SK-N-SH (cell line): Measurements from ENCODE around the gene CCNL2. TPM values are rescaled to one million over a fixed set of nuclear protein-coding genes. Genes with fewer than 3 reads are reported as not detected.

Experiments
- CTCF ChIA-PET: fragments of 300-600, 350-600 bp; formaldehyde crosslinking; extraction: SDS; loops from one replicate; lab custom pipeline; 2021; lab: Yijun Ruan, JAX
- POLR2A ChIA-PET: fragments of 350-600 bp; sonication (Branson Sonifier 250); formaldehyde crosslinking; extraction: SDS; loops from one replicate; lab custom pipeline; 2020; ENCODE audit warnings: antibody characterized with exemption, inconsistent platforms; lab: Yijun Ruan, JAX
- DNase-seq: peaks from one replicate; pipeline ENCODE4 v3.0.0; 2012
- H2AFZ ChIP-seq: fragments of 200-600 bp; sonication (generic); 2 replicates; pipeline ENCODE4 v1.8.1; 2016; ENCODE audit warnings: antibody characterized with exemption, mild to moderate bottlenecking, low read depth
- H3F3A ChIP-seq: fragments of 200-600 bp; sonication (generic); replicated peaks from 2 replicates; pipeline ENCODE3; 2016; ENCODE audit warnings: antibody characterized with exemption, mild to moderate bottlenecking; ENCODE audit not compliant: insufficient read depth
- H3K27ac ChIP-seq, 2 experiments: fragments of 200-500 bp in 1 of 2; fragments of 200-600 bp in 1 of 2; sonication (Bioruptor generic) in 1 of 2; sonication (generic), shearing (Covaris generic) in 1 of 2; 2 replicates each; pipeline versions ENCODE4 v1.5.1 to v1.6.1; 2014 to 2016; ENCODE audit warnings: low read depth in 2 of 2, inconsistent platforms in 1 of 2, low read length in 1 of 2, mild to moderate bottlenecking in 1 of 2, mixed read lengths in 1 of 2
- H3K27me3 ChIP-seq: fragments of 200-600 bp; sonication (generic), shearing (Covaris generic); 2 replicates; pipeline ENCODE4 v1.6.1; 2016; ENCODE audit warnings: mixed run types; ENCODE audit not compliant: insufficient read depth
- H3K36me3 ChIP-seq, 2 experiments: fragments of 200-500 bp in 1 of 2; fragments of 200-600 bp in 1 of 2; sonication (Bioruptor generic) in 1 of 2; sonication (generic) in 1 of 2; replicated peaks in 1 of 2; 2 replicates each; pipeline versions ENCODE3 to v1.5.1; 2014 to 2016; ENCODE audit warnings: low read length in 1 of 2, mild to moderate bottlenecking in 1 of 2; ENCODE audit not compliant: insufficient read depth in 2 of 2, control insufficient read depth in 1 of 2
- H3K4me1 ChIP-seq, 2 experiments: fragments of 200-500 bp in 1 of 2; fragments of 200-600 bp in 1 of 2; sonication (Bioruptor generic) in 1 of 2; sonication (generic), shearing (Covaris generic) in 1 of 2; 2 replicates each; pipeline versions ENCODE4 v1.5.1 to v1.6.1; 2014 to 2016; ENCODE audit warnings: low read depth in 1 of 2, low read length in 1 of 2, mixed run types in 1 of 2; ENCODE audit not compliant: insufficient read depth in 2 of 2, control insufficient read depth in 1 of 2
- H3K4me2 ChIP-seq: fragments of 200-600 bp; sonication (generic), shearing (Covaris generic); 2 replicates; pipeline ENCODE4 v1.6.1; 2017; ENCODE audit warnings: mixed run types
- H3K4me3 ChIP-seq, 2 experiments: fragments of 200-500 bp in 1 of 2; fragments of 200-600 bp in 1 of 2; sonication (Bioruptor generic) in 1 of 2; sonication (generic), shearing (Covaris generic) in 1 of 2; 2 replicates each; pipeline versions ENCODE4 v1.5.1 to v1.8.1; 2014 to 2016; ENCODE audit warnings: low read depth in 2 of 2, inconsistent platforms in 1 of 2, low read length in 1 of 2, mild to moderate bottlenecking in 1 of 2, mixed read lengths in 1 of 2, moderate library complexity in 1 of 2
- H3K79me2 ChIP-seq: fragments of 200-600 bp; sonication (generic); 2 replicates; pipeline ENCODE4 v1.8.1; 2017; ENCODE audit warnings: mild to moderate bottlenecking; ENCODE audit not compliant: insufficient read depth
- H3K9ac ChIP-seq: fragments of 200-600 bp; sonication (generic); 2 replicates; pipeline ENCODE4 v1.6.1; 2017; ENCODE audit warnings: mixed run types
- H3K9me2 ChIP-seq: fragments of 200-600 bp; sonication (generic); 2 replicates; pipeline ENCODE4 v1.6.1; 2017; ENCODE audit warnings: mixed run types
- H3K9me3 ChIP-seq: fragments of 200-600 bp; sonication (generic); 2 replicates; pipeline ENCODE4 v1.6.1; 2017; ENCODE audit warnings: mixed run types, mild to moderate bottlenecking, moderate library complexity
- H4K20me1 ChIP-seq: fragments of 200-600 bp; sonication (generic); 2 replicates; pipeline ENCODE4 v1.6.1; 2017; ENCODE audit warnings: mild to moderate bottlenecking, mixed run types; ENCODE audit not compliant: insufficient read depth
- CHD2 ChIP-seq: fragments of 150-350 bp; IDR thresholded peaks from 2 replicates; pipeline ENCODE4 v1.6.1; 2018; ENCODE audit warnings: low read length; ENCODE audit not compliant: partially characterized antibody
- ELF1 ChIP-seq: IDR thresholded peaks from 2 replicates; pipeline ENCODE4 v1.4.0; 2012
- EP300 ChIP-seq, 2 experiments: IDR thresholded peaks; 2 replicates each; pipeline versions ENCODE4 v1.4.0 to v1.6.1; 2012; ENCODE audit warnings: borderline replicate concordance in 1 of 2, low read depth in 1 of 2, low read length in 1 of 2
- EZH2phosphoT487 ChIP-seq: fragments of 200-600 bp; sonication (generic); IDR thresholded peaks from 2 replicates; pipeline ENCODE4 v1.6.1; 2017; ENCODE audit warnings: low read depth, mixed run types, mild to moderate bottlenecking, antibody characterized with exemption, moderate library complexity, borderline replicate concordance
- FOSL2 ChIP-seq: IDR thresholded peaks from 2 replicates; pipeline ENCODE4 v1.4.0; 2012; ENCODE audit warnings: low read depth, mild to moderate bottlenecking, moderate library complexity, borderline replicate concordance
- FOXJ3 ChIP-seq: sonication (generic); formaldehyde crosslinking; IDR thresholded peaks from 2 replicates; pipeline ENCODE4 v1.5.1; 2020; ENCODE audit warnings: mild to moderate bottlenecking, missing genetic modification reagents
- FOXM1 ChIP-seq: IDR thresholded peaks from 2 replicates; pipeline ENCODE4 v1.4.0; 2012; ENCODE audit warnings: low read depth, mild to moderate bottlenecking
- MAX ChIP-seq: IDR thresholded peaks from 2 replicates; pipeline ENCODE4 v1.4.0; 2012; ENCODE audit warnings: low read depth
- NRF1 ChIP-seq: IDR thresholded peaks from 2 replicates; pipeline ENCODE4 v1.6.1; 2012; ENCODE audit warnings: low read depth, mild to moderate bottlenecking, low read length
- PBX3 ChIP-seq: IDR thresholded peaks from 2 replicates; pipeline ENCODE4; 2012
- RAD21 ChIP-seq: IDR thresholded peaks from 2 replicates; pipeline ENCODE4 v1.6.1; 2012; ENCODE audit warnings: mild to moderate bottlenecking, low read length
- RFX5 ChIP-seq: IDR thresholded peaks from 2 replicates; pipeline ENCODE4 v1.6.1; 2012; ENCODE audit warnings: mild to moderate bottlenecking, improper control_type of control experiment, low read length
- RXRA ChIP-seq: IDR thresholded peaks from 2 replicates; pipeline ENCODE4 v1.4.0; 2012; ENCODE audit warnings: low read depth, mild to moderate bottlenecking, borderline replicate concordance
- SIN3A ChIP-seq: IDR thresholded peaks from 2 replicates; pipeline ENCODE4 v1.6.1; 2012; ENCODE audit warnings: low read depth, mild to moderate bottlenecking, low read length, moderate library complexity, borderline replicate concordance
- SMC3 ChIP-seq: IDR thresholded peaks from 2 replicates; pipeline ENCODE4 v1.6.1; 2012; ENCODE audit warnings: low read depth, low read length, improper control_type of control experiment
- TAF1 ChIP-seq: IDR thresholded peaks from 2 replicates; pipeline ENCODE4 v1.6.1; 2012; ENCODE audit warnings: low read depth, mild to moderate bottlenecking, low read length, moderate library complexity, borderline replicate concordance
- TCF12 ChIP-seq: IDR thresholded peaks from 2 replicates; pipeline ENCODE4 v1.4.0; 2012
- TEAD4 ChIP-seq: IDR thresholded peaks from 2 replicates; pipeline ENCODE4 v1.4.0; 2012; ENCODE audit warnings: mild to moderate bottlenecking, borderline replicate concordance; ENCODE audit not compliant: insufficient read depth
- USF1 ChIP-seq: IDR thresholded peaks from 2 replicates; pipeline ENCODE4 v1.4.0; 2012; ENCODE audit warnings: low read depth, borderline replicate concordance
- YY1 ChIP-seq: IDR thresholded peaks from 2 replicates; pipeline ENCODE4 v1.4.0; 2012; ENCODE audit warnings: low read depth, mild to moderate bottlenecking
- ZBTB33 ChIP-seq: IDR thresholded peaks from 2 replicates; pipeline ENCODE4 v1.4.0; 2012; ENCODE audit warnings: low read depth, borderline replicate concordance
- WGBS: methylation state at CpG from one replicate; pipeline ENCODE4 v1.1.6; 2017; ENCODE audit warnings: low lambda C conversion rate; 5-methylcytosine and 5-hydroxymethylcytosine counted together
- polyA plus RNA-seq, 3 experiments: library from polyadenylated mRNA; depleted of rRNA; stranded (reverse); fragments of >200 nt; gene quantifications; 2 replicates each; pipeline ENCODE4 v1.2.3, GENCODE V29; 2012

The CCNL2 gene
- polyA plus RNA-seq, 1 of the 3 experiments (the other 2 are of a cell fraction): 362 TPM

- peaks cover 20 to 46% of the 10 kb centered on the region in 2 experiments; a peak in 3 of 4 replicates for H3K4me1 ChIP-seq
- peaks cover 7% of the 10 kb centered on the region for H3F3A ChIP-seq
- H4K20me1 ChIP-seq: no peaks in the 10 kb centered on the region
- no peaks in the 10 kb centered on the region for H3K79me2 ChIP-seq
- H3K4me2 ChIP-seq: peak overlapping the region; percentile 70
- no peaks in the 10 kb centered on the region for H3K9me3 ChIP-seq
- no peaks in the 10 kb centered on the region for H3K9me2 ChIP-seq
- POLR2A ChIA-PET: interaction anchor here (0.7 to 1.6 kb wide), 3 partner anchors 10 to 16 kb away, joined by 3 to 6 read pairs (median 3); partner anchors contain the start of gene AURKAIP1
- DNase-seq: no peak
- 91% methylated on average over 3 of the region's 6 CpGs for WGBS
- peak overlapping the region; percentile 88 to 98 for H3K27ac ChIP-seq
- H3K4me3 ChIP-seq: no peak overlapping the region
- H2AFZ ChIP-seq: 0 out of 2 replicates have a peak overlapping the region, but pooled peaks have one; percentile 41
- H3K27me3 ChIP-seq: no peaks in the 10 kb centered on the region
- no peak for TF ChIP-seq FOSL2
- no peak for TF ChIP-seq RFX5
- no peak for TF ChIP-seq FOXJ3
- CTCF ChIA-PET: interaction anchor here (0.8 to 3.6 kb wide), 2 partner anchors 11 to 12 kb away, joined by 4 to 37 read pairs; no protein-coding TSS in a partner anchor
- no peaks in the 10 kb centered on the region for H3K36me3 ChIP-seq
- H3K9ac ChIP-seq: peak overlapping the region; percentile 67; the same call in 1 of the 2 replicates
These were observed 39.8 kb downstream of the CCNL2 start for GRCh38 chr1:1359308-1359663.

- POLR2A ChIA-PET: interaction anchor here (1.0 to 1.6 kb wide), 2 partner anchors 11 to 17 kb away, joined by 3 to 6 read pairs; partner anchors contain the start of gene AURKAIP1
- CTCF ChIA-PET: interaction anchor here (0.8 to 3.6 kb wide), 2 partner anchors 12 kb away, joined by 4 to 37 read pairs; no protein-coding TSS in a partner anchor
- WGBS: 86% methylated on average over 25 of the region's 29 CpGs
- no peak within 1 kb of the TSS for H3K4me3 ChIP-seq
- H2AFZ ChIP-seq: 0 out of 2 replicates have a peak within 1 kb of the TSS, but pooled peaks have one; percentile 41
- no peaks in the 10 kb centered on the region for H3K27me3 ChIP-seq
- no peaks in the 10 kb centered on the region for H4K20me1 ChIP-seq
- H3K9me2 ChIP-seq: no peaks in the 10 kb centered on the region
- peaks cover 20 to 52% of the 10 kb centered on the region in 2 experiments; a peak in 3 of 4 replicates for H3K4me1 ChIP-seq
- no peaks in the 10 kb centered on the region for H3K79me2 ChIP-seq
- H3K4me2 ChIP-seq: peak within 1 kb of the TSS; percentile 70; the same call in 1 of the 2 replicates
- no peaks in the 10 kb centered on the region for H3K9me3 ChIP-seq
- DNase-seq: no peak
- H3K27ac ChIP-seq: peak within 1 kb of the TSS; percentile 88 to 98
- H3F3A ChIP-seq: peaks cover 7% of the 10 kb centered on the region
- H3K9ac ChIP-seq: peak within 1 kb of the TSS; percentile 67; the same call in 1 of the 2 replicates
- H3K36me3 ChIP-seq: no peaks in the 10 kb centered on the region
- no peak for TF ChIP-seq RAD21
- no peak for TF ChIP-seq TCF12
- no peak for TF ChIP-seq NRF1
- TF ChIP-seq EZH2phosphoT487: no peak
- TF ChIP-seq RXRA: no peak
- no peak for TF ChIP-seq PBX3
- no peak for TF ChIP-seq TAF1
- TF ChIP-seq ELF1: no peak
- no peak for TF ChIP-seq FOXM1
- TF ChIP-seq EP300 (IDR thresholded peaks at IDR 0.05; ENCODE audit: borderline replicate concordance in 1 of 2, low read depth in 1 of 2, low read length in 1 of 2): no peak
- no peak for TF ChIP-seq YY1
- TF ChIP-seq ZBTB33: no peak
- no peak for TF ChIP-seq SIN3A
- TF ChIP-seq TEAD4: no peak
- TF ChIP-seq CHD2: no peak
- TF ChIP-seq SMC3: no peak
- TF ChIP-seq FOSL2: no peak
- no peak for TF ChIP-seq USF1
- no peak for TF ChIP-seq MAX
- TF ChIP-seq FOXJ3: no peak
These were observed 40.5 kb downstream of the CCNL2 start, which contains the start of gene MXRA8 for GRCh38 chr1:1358433-1359271. Gene MXRA8, minus strand, starts transcription at chr1:1358555. Its CDS starts 51 bp downstream, at chr1:1358504.
